Activated CD8-positive, alpha-beta memory T cell treated with anti-CD3 and anti-CD28 coated beads, Interleukin-2, amount 50 U/mL, for 24 hours (primary cell): ENCODE data around the gene MYH14.
A peak's percentile ranks its signal among the peaks of the same experiment; 100 is the strongest.
"Not testable (repeated sequence)": the region's sequence is repeated elsewhere in the genome, so short reads cannot be mapped to it uniquely, and the experiment has no call there.

Experiments
- DNase-seq: peaks from one replicate; pipeline ENCODE4 v3.0.0-alpha.2; 2020; ENCODE audit errors: extremely low read depth

MYH14 gene

DNA sequence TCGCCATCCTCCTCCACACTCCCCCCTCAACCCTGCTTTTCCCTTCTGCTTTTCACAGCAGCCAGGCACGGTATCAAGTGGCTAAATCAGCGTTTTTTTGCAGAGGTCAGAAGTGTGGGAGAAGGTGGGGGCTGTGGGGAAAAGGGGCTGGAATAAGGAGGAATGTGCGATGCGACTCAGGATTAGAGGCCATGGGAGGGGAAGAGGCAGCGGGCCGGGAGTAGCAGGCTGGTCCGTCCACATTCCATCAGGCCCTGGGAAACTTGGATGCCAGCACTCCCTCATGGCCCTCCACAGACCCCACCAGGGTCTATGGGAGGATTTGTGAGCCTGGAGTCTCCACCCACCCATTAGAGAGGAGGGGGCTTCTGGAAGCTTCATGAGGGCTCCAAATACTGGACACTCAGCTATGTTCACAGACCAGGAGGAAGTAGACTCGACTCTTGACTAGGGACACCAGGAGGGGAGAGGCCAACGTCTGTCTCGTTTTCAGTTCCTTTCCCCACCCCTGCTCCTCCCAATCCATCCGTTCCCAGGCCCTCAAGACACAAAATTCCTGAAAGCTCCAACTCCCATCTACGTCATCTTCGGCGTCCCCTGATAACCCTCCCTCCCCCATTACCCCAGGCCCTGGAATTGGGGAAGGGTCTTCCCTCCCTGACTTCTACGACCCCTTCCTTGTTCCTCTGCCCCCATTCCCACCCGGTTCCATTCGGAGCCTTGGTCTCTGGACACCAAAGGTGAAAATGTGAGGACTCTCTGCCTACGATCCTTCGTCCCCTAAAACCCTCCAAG, 129.0 kb downstream of the MYH14 start:
- no peak for DNase-seq

DNA sequence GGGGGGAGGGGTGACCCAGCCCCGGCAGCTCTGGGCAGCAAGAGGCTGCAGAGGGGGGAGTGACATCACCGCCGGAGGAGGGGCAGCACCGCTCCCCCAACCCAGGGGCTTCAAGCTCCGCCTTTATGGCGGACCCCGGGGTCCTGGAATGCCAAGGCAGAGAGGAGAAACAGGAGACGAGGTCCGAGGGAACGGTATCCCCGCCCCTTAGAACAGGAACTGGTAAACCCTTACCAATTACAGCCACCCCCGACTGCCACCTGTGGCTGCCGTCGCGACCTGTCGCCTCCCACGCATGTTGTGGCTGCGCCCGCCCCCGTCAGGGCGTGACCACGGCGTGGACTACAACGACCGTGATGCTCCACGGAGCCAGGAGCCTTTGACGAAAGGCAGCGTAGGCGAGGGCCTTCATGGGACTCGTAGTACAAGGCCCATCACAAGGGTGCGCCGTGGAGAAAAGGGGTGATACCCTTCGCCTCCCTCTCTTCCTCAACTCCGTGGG, 129.9 kb downstream of the MYH14 start:
- peak; percentile 79 for DNase-seq

- DNase-seq = peak; percentile 53
Observed at GRCh38 chr19:50333737-50334617, 130.6 kb downstream of the MYH14 start.

GRCh38 chr19:50334741-50335421, 131.5 kb downstream of the MYH14 start:
- no peak for DNase-seq

GRCh38 chr19:50337031-50337430, 133.6 kb downstream of the MYH14 start:
- DNase-seq = not testable (repeated sequence)

GRCh38 chr19:50340331-50340730, 136.9 kb downstream of the MYH14 start:
- no peak for DNase-seq

GRCh38 chr19:50341091-50341564, 137.7 kb downstream of the MYH14 start:
- no peak for DNase-seq

- DNase-seq = no peak
Observed at GRCh38 chr19:50344661-50345318, 141.4 kb downstream of the MYH14 start.

- not testable (repeated sequence) for DNase-seq
Observed at GRCh38 chr19:50347089-50347581, 143.7 kb downstream of the MYH14 start.

- no peak for DNase-seq
Observed at GRCh38 chr19:50349277-50350057, 146.0 kb downstream of the MYH14 start.

DNA sequence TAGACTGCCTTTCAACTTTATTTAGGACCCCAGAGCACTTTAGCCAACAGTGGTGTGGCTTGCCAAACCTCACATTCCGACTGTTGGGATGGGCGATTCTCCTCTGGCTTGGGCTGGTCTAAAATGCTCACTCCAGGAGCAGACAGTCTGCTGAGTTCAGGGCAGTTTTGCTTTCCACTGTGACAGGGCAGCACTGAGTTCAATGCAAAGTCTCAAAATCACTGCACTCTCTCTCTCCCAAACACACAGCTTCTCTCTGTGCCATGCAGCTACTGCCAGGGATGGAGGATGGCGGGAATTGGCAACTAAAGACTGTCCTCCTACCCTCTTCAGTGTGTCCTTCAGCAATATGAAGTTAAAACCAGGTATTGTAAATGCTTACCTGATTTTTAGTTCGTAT, 148.8 kb downstream of the MYH14 start:
- DNase-seq = no peak

GRCh38 chr19:50353487-50353880, 150.1 kb downstream of the MYH14 start:
- not testable (repeated sequence) for DNase-seq

DNA sequence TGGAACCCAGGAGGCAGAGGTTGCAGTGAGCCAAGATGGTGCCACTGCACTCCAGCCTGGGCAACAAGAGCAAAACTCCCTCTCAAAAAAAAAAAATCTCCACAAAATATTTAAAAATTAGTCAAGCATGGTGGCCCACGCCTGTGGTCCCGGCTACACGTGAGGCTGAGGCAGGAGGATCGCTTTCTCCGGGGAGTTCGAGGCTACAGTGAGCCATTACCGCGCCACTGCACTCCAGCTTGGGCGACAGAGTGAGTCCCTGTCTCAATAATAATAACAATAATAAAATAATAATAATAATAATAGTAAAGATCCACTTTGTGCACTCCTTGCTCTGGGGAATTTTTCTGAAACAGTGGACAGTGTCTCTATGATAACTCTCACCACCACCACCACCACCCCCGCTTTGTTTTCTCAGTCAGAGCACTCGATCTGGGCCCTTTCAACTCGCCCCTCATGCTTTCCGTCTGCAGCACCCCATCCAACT, 153.3 kb downstream of the MYH14 start:
- DNase-seq = no peak

DNA sequence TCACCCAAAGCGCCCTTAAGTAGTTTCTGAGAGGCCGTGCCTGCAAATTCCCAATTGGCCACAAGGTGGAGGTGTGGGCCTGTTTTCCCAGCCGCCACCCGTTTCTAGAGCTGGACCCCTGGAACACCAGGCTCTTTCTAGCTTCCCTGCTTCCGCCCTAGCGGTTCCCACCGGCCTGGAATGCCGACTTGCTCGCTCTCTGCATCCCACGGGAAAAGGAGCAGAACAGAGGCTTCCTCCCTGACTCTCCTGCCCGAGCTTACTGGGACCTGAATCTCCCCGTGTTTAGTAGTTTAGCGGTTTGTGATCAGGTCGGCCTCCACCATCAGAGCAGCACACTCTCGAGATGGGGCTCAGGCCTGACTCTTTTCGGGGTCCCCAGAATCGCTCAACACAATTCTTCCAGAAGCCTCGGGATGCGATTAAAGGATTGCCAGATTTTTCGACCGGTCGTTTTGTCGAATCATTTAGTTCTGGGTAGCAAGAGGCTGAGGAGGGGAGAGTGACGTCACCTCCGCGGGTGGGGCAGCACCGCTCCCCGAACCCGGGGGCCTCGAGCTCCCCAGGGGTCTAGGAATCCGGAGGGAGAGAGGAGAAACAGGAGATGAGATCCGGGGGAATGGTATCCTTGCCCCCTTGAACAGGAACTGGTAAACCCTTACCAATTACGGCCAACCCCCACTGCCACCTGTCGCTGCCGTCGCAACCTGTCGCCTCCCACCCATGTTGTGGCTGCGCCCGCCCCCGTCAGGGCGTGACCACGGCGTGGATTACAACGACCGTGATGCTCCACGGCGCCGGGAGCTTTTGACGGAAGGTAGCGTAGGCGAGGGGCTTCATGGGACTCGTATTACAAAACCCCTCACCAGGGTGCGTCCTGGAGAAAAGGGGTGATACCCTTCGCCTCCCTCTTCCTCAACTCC, 154.0 kb downstream of the MYH14 start:
- peak; percentile 75 for DNase-seq

GRCh38 chr19:50358483-50359327, 155.3 kb downstream of the MYH14 start:
- no peak for DNase-seq

DNA sequence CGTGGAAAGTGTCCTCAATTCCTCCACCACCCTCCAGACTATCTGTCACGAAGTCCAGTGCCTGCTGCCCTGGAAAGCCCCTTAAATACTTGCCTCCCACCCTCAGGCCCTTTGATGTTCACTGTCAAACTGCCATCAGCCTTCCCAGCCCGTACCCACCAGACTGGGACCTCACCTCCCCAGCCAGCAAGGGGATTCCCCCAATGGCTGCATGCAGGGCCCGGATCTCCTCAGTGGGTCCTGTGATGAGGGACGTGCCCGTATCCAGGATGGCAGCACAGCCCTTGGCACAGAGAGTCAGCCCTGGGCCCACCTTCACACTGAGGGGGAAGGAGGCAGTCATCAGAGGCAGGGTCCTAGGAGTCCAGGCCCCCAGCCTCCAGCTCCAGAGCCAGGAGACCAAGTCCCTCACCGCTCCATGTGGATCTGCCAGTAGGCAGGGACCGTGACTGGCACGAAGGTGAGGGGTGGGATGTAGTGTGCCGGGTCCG, 156.0 kb downstream of the MYH14 start:
- DNase-seq = no peak
